Peyer's patch (tissue), 4 donors: Measurements from ENCODE around the gene DDX31.

Experiments
- CTCF ChIP-seq, 6 experiments: fragments of 450-650 bp in 4 of 6; fragments of 200-600 bp in 2 of 6; sonication (generic) in 1 of 6; IDR thresholded peaks; one replicate each; pipeline ENCODE4 v1.5.1; 2017 to 2019; ENCODE audit warnings: antibody characterized with exemption in 6 of 6, mild to moderate bottlenecking in 3 of 6, moderate library complexity in 1 of 6
- POLR2A ChIP-seq, 2 donors: fragments of 450-650 bp; IDR thresholded peaks; one replicate each; pipeline ENCODE4 v1.5.1; 2017; ENCODE audit warnings: antibody characterized with exemption in 2 of 2, mild to moderate bottlenecking in 2 of 2, moderate library complexity in 2 of 2

- TF ChIP-seq CTCF (IDR thresholded peaks at IDR 0.05) (no peak), POLR2A (IDR thresholded peaks at IDR 0.05) (no peak)
Observed at GRCh38 chr9:132637351-132637750, 32.4 kb downstream of the DDX31 start.
